ENCODE measurements around the gene ZNF557. TPM values are rescaled to one million over a fixed set of nuclear protein-coding genes. Genes with fewer than 3 reads are reported as not detected.

The ZNF557 gene
- total and polyA plus RNA-seq, 3 donors from 2014 or later, result 5.6 to 21.0 (median 20.8) TPM

DNA sequence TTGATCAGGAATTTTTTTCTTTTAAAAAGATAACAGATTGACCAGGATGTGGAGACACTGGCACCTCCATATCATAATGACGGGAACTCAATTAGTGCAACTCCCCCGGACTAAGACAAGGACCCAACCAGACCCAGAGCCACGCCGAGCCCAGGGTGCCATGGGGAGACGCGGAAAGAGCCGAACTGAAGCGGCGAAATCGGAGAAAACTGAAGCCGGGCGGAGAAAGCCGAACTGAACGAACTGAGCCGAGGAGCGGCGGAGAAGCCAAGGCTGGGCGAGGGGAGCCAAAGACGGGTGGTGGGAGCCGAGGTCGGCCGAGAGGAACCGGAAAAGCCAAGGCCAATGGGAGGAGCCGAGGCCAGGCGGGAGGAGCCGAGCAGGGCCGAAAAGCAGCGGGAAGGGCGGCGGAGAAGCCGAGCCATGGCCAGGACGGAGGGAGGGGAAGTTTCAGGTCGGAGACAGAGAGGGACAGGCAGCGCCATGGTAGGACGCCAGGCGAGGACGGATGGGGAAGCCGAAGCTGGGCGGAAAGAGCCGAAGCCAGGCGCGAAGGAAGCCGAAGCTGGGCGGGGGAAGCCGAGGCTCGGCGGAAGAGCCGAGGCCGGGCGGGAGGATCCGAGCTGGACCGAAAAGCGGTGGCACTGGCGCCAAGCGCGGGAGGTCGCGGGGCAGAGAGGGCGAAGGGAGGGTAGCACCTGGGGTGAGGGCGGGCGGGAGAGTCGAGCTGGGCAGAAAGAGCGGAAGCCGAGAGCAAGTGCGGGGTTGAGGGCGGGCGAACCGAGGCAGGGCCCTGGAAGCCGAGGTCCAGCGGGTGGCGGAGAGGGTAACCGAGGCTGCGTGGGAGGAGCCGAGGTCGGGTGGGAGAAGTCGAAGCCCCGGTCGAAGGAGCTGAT is 29.4 kb downstream of the ZNF557 start:
- H3K9me3 ChIP-seq, result no peaks in the 10 kb centered on the region
- intact Hi-C loops (cut with DNase I; ENCODE audit: low total_unique reads), result no loop called here

DNA sequence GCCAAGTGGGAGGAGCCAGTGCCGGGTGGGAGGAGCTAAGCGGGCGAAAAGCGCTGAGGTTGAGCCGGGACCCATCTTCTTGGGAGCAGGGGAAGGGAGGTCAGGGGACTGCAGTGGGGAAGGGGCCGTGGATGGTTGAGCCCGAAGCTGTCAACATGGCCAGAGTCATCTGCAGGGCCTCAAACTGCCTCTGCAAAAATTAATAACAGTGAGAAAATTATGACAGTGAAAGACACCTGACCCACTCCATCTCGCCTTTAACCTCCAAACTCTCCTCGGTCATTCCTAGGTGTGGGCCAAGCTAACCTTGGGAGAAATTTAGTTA is 30.1 kb downstream of the ZNF557 start:
- no peaks in the 10 kb centered on the region for H3K36me3 ChIP-seq (ENCODE audit: low read depth, missing control alignments)
- intact Hi-C loops (cut with DNase I; ENCODE audit: low total_unique reads), result no loop called here
- H3K27me3 ChIP-seq, result no peaks in the 10 kb centered on the region
- H3K4me3 ChIP-seq, result peak overlapping the region; percentile 70 to 73
- TF ChIP-seq, protein P1, sequence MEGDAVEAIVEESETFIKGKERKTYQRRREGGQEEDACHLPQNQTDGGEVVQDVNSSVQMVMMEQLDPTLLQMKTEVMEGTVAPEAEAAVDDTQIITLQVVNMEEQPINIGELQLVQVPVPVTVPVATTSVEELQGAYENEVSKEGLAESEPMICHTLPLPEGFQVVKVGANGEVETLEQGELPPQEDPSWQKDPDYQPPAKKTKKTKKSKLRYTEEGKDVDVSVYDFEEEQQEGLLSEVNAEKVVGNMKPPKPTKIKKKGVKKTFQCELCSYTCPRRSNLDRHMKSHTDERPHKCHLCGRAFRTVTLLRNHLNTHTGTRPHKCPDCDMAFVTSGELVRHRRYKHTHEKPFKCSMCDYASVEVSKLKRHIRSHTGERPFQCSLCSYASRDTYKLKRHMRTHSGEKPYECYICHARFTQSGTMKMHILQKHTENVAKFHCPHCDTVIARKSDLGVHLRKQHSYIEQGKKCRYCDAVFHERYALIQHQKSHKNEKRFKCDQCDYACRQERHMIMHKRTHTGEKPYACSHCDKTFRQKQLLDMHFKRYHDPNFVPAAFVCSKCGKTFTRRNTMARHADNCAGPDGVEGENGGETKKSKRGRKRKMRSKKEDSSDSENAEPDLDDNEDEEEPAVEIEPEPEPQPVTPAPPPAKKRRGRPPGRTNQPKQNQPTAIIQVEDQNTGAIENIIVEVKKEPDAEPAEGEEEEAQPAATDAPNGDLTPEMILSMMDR (IDR thresholded peaks at IDR 0.05), result no peak
- no peak for TF ChIP-seq POLR2A (IDR thresholded peaks at IDR 0.05)
- 7 to 8% methylated on average over 9 of the region's 9 CpGs for WGBS, 2 donors
- H3K9me3 ChIP-seq, result no peaks in the 10 kb centered on the region
- no peak for DNase-seq
- H3K4me1 ChIP-seq, result peaks cover 21% of the 10 kb centered on the region
- peak overlapping the region; percentile 89 to 96 for H3K27ac ChIP-seq

More for the DNA sequence above, 29.4 kb downstream of the ZNF557 start:
- peak overlapping the region; percentile 89 to 96 for H3K27ac ChIP-seq
- H3K27me3 ChIP-seq, result no peaks in the 10 kb centered on the region
- peak overlapping the region; percentile 70 to 73 for H3K4me3 ChIP-seq
- H3K4me1 ChIP-seq, result peaks cover 21% of the 10 kb centered on the region
- H3K36me3 ChIP-seq (ENCODE audit: low read depth, missing control alignments), result no peaks in the 10 kb centered on the region
- DNase-seq, result peak; percentile 92
- 0 to 1% methylated on average over 78 of the region's 78 CpGs for WGBS, 2 donors
- TF ChIP-seq, protein P1 (IDR thresholded peaks at IDR 0.05), result no peak
- TF ChIP-seq POLR2A (IDR thresholded peaks at IDR 0.05), result no peak

DNA sequence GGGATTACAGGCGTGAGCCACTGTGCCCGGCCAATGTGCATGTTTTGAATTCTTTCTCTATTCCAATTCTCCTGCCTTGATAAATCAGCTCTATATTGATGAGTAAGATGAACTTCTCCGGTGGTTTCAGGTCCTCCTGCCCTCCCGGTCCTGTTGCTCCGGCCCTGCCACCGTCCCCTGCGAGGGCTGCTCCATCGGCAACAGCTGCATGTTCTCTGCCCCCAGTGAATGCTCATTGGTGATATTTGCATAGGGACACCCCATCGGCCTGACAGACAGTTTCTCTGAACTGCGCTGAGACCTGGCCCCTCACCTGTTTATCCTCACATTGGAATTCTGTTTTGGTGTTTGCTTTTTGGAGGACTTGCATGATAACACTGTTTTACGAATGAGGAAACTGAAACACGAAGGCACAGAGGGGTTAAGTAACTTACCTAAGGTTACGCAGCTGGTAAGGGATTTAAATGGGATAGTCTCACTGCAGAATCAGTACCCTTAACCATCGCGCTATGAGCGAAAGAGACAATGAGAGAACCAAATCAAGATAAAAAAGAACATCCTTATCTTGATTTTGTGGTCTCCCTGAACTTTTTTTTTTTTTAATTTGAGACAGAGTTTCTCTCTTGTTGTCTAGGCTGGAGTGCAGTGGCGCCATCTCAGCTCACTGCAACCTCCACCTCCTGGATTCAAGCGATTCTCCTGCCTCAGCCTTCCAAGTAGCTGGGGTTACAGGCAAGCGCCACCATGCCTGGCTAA is 32.2 kb downstream of the ZNF557 start:
- peaks cover 21% of the 10 kb centered on the region for H3K4me1 ChIP-seq
- H3K36me3 ChIP-seq (ENCODE audit: low read depth, missing control alignments), result no peaks in the 10 kb centered on the region
- no peaks in the 10 kb centered on the region for H3K9me3 ChIP-seq
- H3K27me3 ChIP-seq, result no peaks in the 10 kb centered on the region
- 43 to 66% methylated on average over 19 of the region's 19 CpGs for WGBS, 2 donors
- no peak for TF ChIP-seq POLR2A (IDR thresholded peaks at IDR 0.05)
- TF ChIP-seq, protein P1 (IDR thresholded peaks at IDR 0.05), result no peak
- DNase-seq, result no peak
- no peak overlapping the region for H3K4me3 ChIP-seq
- intact Hi-C loops (cut with DNase I; ENCODE audit: low total_unique reads), result loop anchor here (10.0 kb wide), 1 partner anchor 243 kb away; the partner anchor contains the start of gene ARHGEF18
- H3K27ac ChIP-seq, result peak overlapping the region; percentile 44 to 96

DNA sequence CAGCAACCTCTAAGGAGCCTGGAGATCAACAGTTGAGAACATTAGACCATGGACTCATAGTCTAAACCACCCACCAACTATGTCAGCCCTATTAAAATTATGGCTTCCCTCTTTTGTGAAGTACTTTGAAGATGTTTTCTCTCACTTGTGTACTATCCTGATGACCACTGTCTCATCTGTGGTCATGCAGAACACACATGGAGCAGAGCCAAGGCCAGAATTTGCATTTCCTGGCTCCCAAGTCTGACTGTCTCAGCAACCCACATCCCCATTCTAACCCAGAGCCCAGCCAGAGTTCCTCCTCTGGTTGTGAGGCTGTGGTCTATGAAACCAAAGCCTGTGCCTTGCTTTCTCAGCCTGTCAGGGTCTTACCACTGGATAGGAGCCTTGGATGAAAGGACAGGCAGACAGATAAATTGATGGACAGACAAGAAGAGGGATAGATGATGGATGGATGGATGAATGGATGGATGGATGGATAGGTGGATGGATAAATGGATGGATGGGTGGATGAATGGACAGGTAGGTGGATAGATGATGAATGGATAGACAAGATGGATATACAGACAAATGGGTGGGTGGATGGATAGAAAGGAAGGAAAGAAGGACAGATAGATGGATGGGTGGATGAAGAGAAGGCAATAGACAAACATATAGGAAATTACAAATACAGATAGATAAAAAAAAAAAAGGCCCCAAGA is 35.4 kb downstream of the ZNF557 start:
- no peak for DNase-seq
- H3K36me3 ChIP-seq (ENCODE audit: low read depth, missing control alignments), result no peaks in the 10 kb centered on the region
- H3K4me1 ChIP-seq, result peaks cover 16% of the 10 kb centered on the region
- H3K27ac ChIP-seq, result no peak overlapping the region
- no peak overlapping the region for H3K4me3 ChIP-seq
- TF ChIP-seq POLR2A (IDR thresholded peaks at IDR 0.05), result no peak
- TF ChIP-seq, protein P1 (IDR thresholded peaks at IDR 0.05), result no peak
- H3K27me3 ChIP-seq, result no peaks in the 10 kb centered on the region
- no peaks in the 10 kb centered on the region for H3K9me3 ChIP-seq
- intact Hi-C loops (cut with DNase I; ENCODE audit: low total_unique reads), result loop anchor here (10.0 kb wide), 1 partner anchor 240 kb away; the partner anchor contains the start of gene ARHGEF18

All from testis (tissue), 3 donors.